A673 (cell line): ENCODE results near the gene CTNNBL1.

Source experiments
- CTCF ChIP-seq: fragments of 300-800, 200-600 bp; sonication (generic); conservative IDR thresholded peaks from 2 replicates; pipeline ENCODE4 v1.5.1; 2017; ENCODE audit warnings: low read depth, mild to moderate bottlenecking, antibody characterized with exemption, low read length, moderate library complexity, mixed read lengths
- EZH2 ChIP-seq: fragments of 200-600 bp; sonication (generic); IDR thresholded peaks from 2 replicates; pipeline ENCODE4 v1.6.1; 2017; ENCODE audit warnings: borderline replicate concordance, low read depth, mild to moderate bottlenecking, mixed read lengths, antibody characterized with exemption, low read length; ENCODE audit not compliant: poor library complexity, severe bottlenecking

GRCh38 chr20:37762716-37763485 lies 69.1 kb downstream of the CTNNBL1 start:
- TF ChIP-seq EZH2 (no peak), CTCF (no peak)
